Non-pigmented ciliary epithelial cell (primary cell): ENCODE data around the gene NEUROG3.
A peak's percentile ranks its signal among the peaks of the same experiment; 100 is the strongest.
"Not testable (repeated sequence)": the region's sequence is repeated elsewhere in the genome, so short reads cannot be mapped to it uniquely, and the experiment has no call there.

Source experiments
- DNase-seq: peaks from one replicate; pipeline ENCODE4 v3.0.0-alpha.2; 2010; ENCODE audit warnings: low read depth

NEUROG3 gene

GRCh38 chr10:69571618-69572158, 1.5 kb downstream of the NEUROG3 start:
- no peak for DNase-seq

- DNase-seq: no peak
These were observed 3.0 kb downstream of the NEUROG3 start for GRCh38 chr10:69570050-69570816.

- no peak for DNase-seq
These were observed 3.8 kb downstream of the NEUROG3 start for GRCh38 chr10:69569396-69569934.

GRCh38 chr10:69568472-69569395, 4.5 kb downstream of the NEUROG3 start:
- no peak for DNase-seq

GRCh38 chr10:69567920-69568319, 5.3 kb downstream of the NEUROG3 start:
- DNase-seq: peak; percentile 1

GRCh38 chr10:69562731-69563254, 10.4 kb downstream of the NEUROG3 start:
- DNase-seq: no peak

GRCh38 chr10:69559525-69559924, 13.7 kb downstream of the NEUROG3 start:
- no peak for DNase-seq

GRCh38 chr10:69558559-69558958, 14.7 kb downstream of the NEUROG3 start:
- no peak for DNase-seq

GRCh38 chr10:69554611-69555010, 18.6 kb downstream of the NEUROG3 start:
- no peak for DNase-seq

- DNase-seq: no peak
These were observed 19.9 kb downstream of the NEUROG3 start for GRCh38 chr10:69553328-69553727.

- no peak for DNase-seq
These were observed 21.0 kb downstream of the NEUROG3 start for GRCh38 chr10:69552268-69552667.

GRCh38 chr10:69549959-69550358, 23.3 kb downstream of the NEUROG3 start:
- no peak for DNase-seq

GRCh38 chr10:69541463-69541862, 31.8 kb downstream of the NEUROG3 start:
- no peak for DNase-seq

- DNase-seq: no peak
These were observed 34.8 kb downstream of the NEUROG3 start for GRCh38 chr10:69538461-69538860.

- no peak for DNase-seq
These were observed 35.8 kb downstream of the NEUROG3 start for GRCh38 chr10:69537449-69537848.

- DNase-seq: not testable (repeated sequence)
These were observed 36.7 kb downstream of the NEUROG3 start for GRCh38 chr10:69536521-69536920.

- DNase-seq: no peak
These were observed 39.6 kb downstream of the NEUROG3 start for GRCh38 chr10:69533658-69534057.

- DNase-seq: no peak
These were observed 45.3 kb downstream of the NEUROG3 start for GRCh38 chr10:69527961-69528360.
